Ovary (tissue), 9 donors: ENCODE measurements around the gene STRIP1. TPM values are rescaled to one million over a fixed set of nuclear protein-coding genes. Genes with fewer than 3 reads are reported as not detected.

Experiments
- DNase-seq, 5 donors: peaks; one replicate each; pipeline ENCODE4 v3.0.0-alpha.2; 2019 to 2020
- H3K27ac ChIP-seq, 2 donors: fragments of 200-600 bp; one replicate each; pipeline versions ENCODE4 v1.5.1 to v1.8.0; 2019 to 2022
- H3K27me3 ChIP-seq: fragments of 200-600 bp; one replicate; pipeline ENCODE4 v1.8.0; 2022
- H3K36me3 ChIP-seq: fragments of 200-600 bp; sonication (generic); one replicate; pipeline ENCODE4 v1.5.1; 2019
- H3K4me1 ChIP-seq: one replicate; pipeline ENCODE4 v1.8.1; 2013; ENCODE audit warnings: mild to moderate bottlenecking, moderate library complexity; ENCODE audit not compliant: insufficient read depth
- H3K4me3 ChIP-seq: fragments of 200-600 bp; sonication (generic); one replicate; pipeline ENCODE4 v1.5.1; 2017
- H3K9me3 ChIP-seq, 2 donors: fragments of 200-600 bp in 1 of 2; sonication (generic) in 1 of 2; one replicate each; pipeline versions ENCODE4 v1.5.1 to v1.8.1; 2013 to 2019; ENCODE audit warnings: mild to moderate bottlenecking in 1 of 2, moderate library complexity in 1 of 2
- CTCF ChIP-seq, 3 donors: fragments of 450-650 bp in 2 of 3; fragments of 200-600 bp in 1 of 3; IDR thresholded peaks; one replicate each; pipeline versions ENCODE4 v1.5.1 to v1.8.0; 2016 to 2022; ENCODE audit warnings: antibody characterized with exemption in 3 of 3, mild to moderate bottlenecking in 1 of 3
- EP300 ChIP-seq: sonication (generic); formaldehyde crosslinking; IDR thresholded peaks from one replicate; pipeline ENCODE4 v1.6.1; 2017; ENCODE audit warnings: antibody characterized with exemption
- POLR2A ChIP-seq: fragments of 450-650 bp; IDR thresholded peaks from one replicate; pipeline ENCODE4 v1.6.1; 2017; ENCODE audit warnings: antibody characterized with exemption, mild to moderate bottlenecking, moderate library complexity
- WGBS, 3 donors: extraction: QIAGEN DNeasy Blood & Tissue Kit in 1 of 3; methylation state at CpG; one replicate each; pipeline versions ENCODE4 v1.1.5 to v1.1.7; 2013 to 2017; 5-methylcytosine and 5-hydroxymethylcytosine counted together
- intact Hi-C, 4 donors: fragments of 100-400 bp; cut with DNase I; formaldehyde crosslinking; loops; one replicate each; pipeline versions ENCODE4 v1.11.0 to v1.15.1; 2022 to 2023
- polyA plus RNA-seq, 2 donors: library from polyadenylated mRNA; stranded (reverse); fragments of 200-250 nt in 1 of 2; fragments of 350-450 nt in 1 of 2; fragmentation: Illumina TruSeq in 1 of 2; extraction: RNeasy Lipid Tissue Mini Kit (QIAGEN cat#74804) in 1 of 2; gene quantifications; one replicate each; pipeline ENCODE4 v1.2.3, GENCODE V29; 2013 to 2014
- total RNA-seq, 7 donors: library from RNA; depleted of rRNA in 2 of 7; stranded (reverse); fragments of >200 nt in 2 of 7; fragmentation: NEBNext Ultra II Directional in 3 of 7; extraction: Animal tissue kit (Norgen Biotek cat#: 25700) in 3 of 7; gene quantifications; one replicate each; pipeline versions ENCODE4 v1.1.0 to v1.2.4, GENCODE V29; 2016 to 2023
- donor health status: DM: no; HTN: no; CAD: no; lungs with moderate emphysema.
- donor health status: DM: no; HTN: no; CAD: no.
- donor health status: Bipolar disorder and iron deficiency.
- donor health status: DM: yes; HTN: yes; CAD: no.
- donor health status: DM: no; HTN: no; CAD: no.
- donor health status: DM: yes; HTN: yes; CAD: no.

STRIP1 gene
- total and polyA plus RNA-seq, 9 donors = 21.6 to 46.7 (median 36.2) TPM

DNA sequence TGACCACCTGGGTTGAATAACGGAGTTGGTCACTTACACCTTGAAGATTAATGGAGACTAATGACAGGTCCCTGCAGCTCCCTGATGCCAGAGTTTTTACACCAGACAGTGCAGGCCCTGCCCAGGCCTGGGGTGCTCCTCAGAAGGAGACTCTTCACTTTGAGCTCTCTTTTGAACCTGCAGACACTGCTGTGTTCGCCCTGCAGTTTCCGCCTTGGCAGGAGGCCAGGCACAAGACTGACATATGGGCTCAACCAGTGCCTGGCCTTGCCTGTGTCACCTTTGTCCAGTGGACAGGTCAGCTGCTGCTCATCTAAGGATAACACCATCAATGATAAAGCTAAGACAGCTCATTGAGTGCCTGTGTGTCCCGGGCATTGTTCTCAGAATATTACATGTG, 5.2 kb downstream of the STRIP1 start:
- intact Hi-C loops = no loop called here
- TF ChIP-seq CTCF (IDR thresholded peaks at IDR 0.05) = no peak
- TF ChIP-seq POLR2A = no peak
- no peak for TF ChIP-seq EP300
- Histone ChIP-seq H3K27me3 (no peaks in the 10 kb centered on the region), H3K36me3 (no peaks in the 10 kb centered on the region), H3K27ac (no peak overlapping the region), H3K4me1 (peaks cover 5% of the 10 kb centered on the region), H3K9me3 (no peaks in the 10 kb centered on the region), H3K4me3 (no peak overlapping the region)
- no peak for DNase-seq
- WGBS, 3 donors = 70 to 77% (median 75%) methylated on average over 4 of the region's 4 CpGs

- no peak for TF ChIP-seq EP300
- no peak for TF ChIP-seq CTCF (IDR thresholded peaks at IDR 0.05)
- no peak for TF ChIP-seq POLR2A
- H3K4me3 ChIP-seq = no peak overlapping the region
- H3K27me3 ChIP-seq = no peaks in the 10 kb centered on the region
- no peak for DNase-seq
- no peaks in the 10 kb centered on the region for H3K9me3 ChIP-seq
- peaks cover 2% of the 10 kb centered on the region for H3K4me1 ChIP-seq
- H3K27ac ChIP-seq = no peak overlapping the region
- no peaks in the 10 kb centered on the region for H3K36me3 ChIP-seq
- 83 to 88% (median 86%) methylated on average over 4 of the region's 4 CpGs for WGBS, 3 donors
- intact Hi-C loops = no loop called here
Observed at GRCh38 chr1:110040548-110040947, 6.1 kb downstream of the STRIP1 start.

GRCh38 chr1:110043016-110043415, 8.6 kb downstream of the STRIP1 start:
- TF ChIP-seq CTCF (IDR thresholded peaks at IDR 0.05) = no peak
- Histone ChIP-seq H3K27ac (no peak overlapping the region), H3K27me3 (no peaks in the 10 kb centered on the region), H3K4me3 (no peak overlapping the region), H3K36me3 (no peaks in the 10 kb centered on the region), H3K4me1 (no peaks in the 10 kb centered on the region), H3K9me3 (no peaks in the 10 kb centered on the region)
- WGBS, 3 donors = 94 to 96% (median 95%) methylated on average over 10 of the region's 10 CpGs
- intact Hi-C loops = no loop called here
- no peak for DNase-seq

DNA sequence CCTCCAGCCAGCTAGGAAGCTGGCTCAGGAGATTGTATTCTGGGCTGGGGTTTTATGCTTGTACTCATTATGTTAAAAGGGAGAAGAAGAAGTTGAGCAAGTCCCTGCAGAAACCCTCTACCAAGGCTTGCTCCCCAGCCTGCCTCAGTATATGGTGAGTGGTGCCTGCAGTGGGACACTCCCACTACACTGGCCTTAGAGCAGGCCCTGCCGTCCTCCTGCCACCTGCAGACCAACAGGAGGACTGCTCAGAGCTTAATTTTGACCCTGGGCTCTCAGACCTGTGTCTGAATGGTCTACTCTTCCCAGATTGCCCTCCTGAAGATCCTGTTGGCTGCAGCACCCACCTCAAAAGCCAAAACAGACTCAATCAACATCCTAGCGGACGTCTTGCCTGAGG, 13.0 kb downstream of the STRIP1 start:
- Histone ChIP-seq H3K4me1 (no peaks in the 10 kb centered on the region), H3K27ac (no peak overlapping the region), H3K27me3 (no peaks in the 10 kb centered on the region), H3K4me3 (no peak overlapping the region), H3K9me3 (no peaks in the 10 kb centered on the region), H3K36me3 (no peaks in the 10 kb centered on the region)
- no peak for DNase-seq
- no peak for TF ChIP-seq POLR2A
- TF ChIP-seq CTCF (IDR thresholded peaks at IDR 0.05) = no peak
- TF ChIP-seq EP300 = no peak
- intact Hi-C loops = no loop called here
- 68 to 92% (median 75%) methylated on average over 3 of the region's 3 CpGs for WGBS, 3 donors

DNA sequence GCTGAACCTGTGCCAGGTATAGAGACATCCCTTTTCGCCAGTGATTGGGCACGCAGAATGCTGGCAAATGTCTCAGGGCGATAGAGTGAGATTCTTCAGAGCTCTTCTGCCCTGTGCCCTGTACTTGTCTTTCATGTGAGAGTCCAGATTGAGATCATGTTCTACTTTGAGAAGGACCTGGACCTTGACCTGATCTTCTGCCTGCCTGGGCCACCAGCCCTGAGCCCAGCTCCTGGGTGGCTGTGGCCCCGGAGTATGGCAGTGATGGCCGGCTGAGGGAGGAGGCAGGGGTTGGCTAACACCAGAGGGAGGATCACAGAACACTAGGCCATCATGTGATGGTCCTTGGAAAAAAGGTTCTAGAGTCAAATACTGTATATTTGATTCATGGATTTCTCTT, 13.8 kb downstream of the STRIP1 start:
- DNase-seq = no peak
- Histone ChIP-seq H3K27me3 (no peaks in the 10 kb centered on the region), H3K27ac (no peak overlapping the region), H3K4me3 (no peak overlapping the region), H3K4me1 (no peaks in the 10 kb centered on the region), H3K9me3 (no peaks in the 10 kb centered on the region), H3K36me3 (no peaks in the 10 kb centered on the region)
- WGBS, 3 donors = 72 to 77% (median 73%) methylated on average over 5 of the region's 5 CpGs
- intact Hi-C loops = no loop called here
- no peak for TF ChIP-seq EP300
- no peak for TF ChIP-seq CTCF (IDR thresholded peaks at IDR 0.05)
- TF ChIP-seq POLR2A = no peak
